ENCODE results near the gene MAK.

DNA sequence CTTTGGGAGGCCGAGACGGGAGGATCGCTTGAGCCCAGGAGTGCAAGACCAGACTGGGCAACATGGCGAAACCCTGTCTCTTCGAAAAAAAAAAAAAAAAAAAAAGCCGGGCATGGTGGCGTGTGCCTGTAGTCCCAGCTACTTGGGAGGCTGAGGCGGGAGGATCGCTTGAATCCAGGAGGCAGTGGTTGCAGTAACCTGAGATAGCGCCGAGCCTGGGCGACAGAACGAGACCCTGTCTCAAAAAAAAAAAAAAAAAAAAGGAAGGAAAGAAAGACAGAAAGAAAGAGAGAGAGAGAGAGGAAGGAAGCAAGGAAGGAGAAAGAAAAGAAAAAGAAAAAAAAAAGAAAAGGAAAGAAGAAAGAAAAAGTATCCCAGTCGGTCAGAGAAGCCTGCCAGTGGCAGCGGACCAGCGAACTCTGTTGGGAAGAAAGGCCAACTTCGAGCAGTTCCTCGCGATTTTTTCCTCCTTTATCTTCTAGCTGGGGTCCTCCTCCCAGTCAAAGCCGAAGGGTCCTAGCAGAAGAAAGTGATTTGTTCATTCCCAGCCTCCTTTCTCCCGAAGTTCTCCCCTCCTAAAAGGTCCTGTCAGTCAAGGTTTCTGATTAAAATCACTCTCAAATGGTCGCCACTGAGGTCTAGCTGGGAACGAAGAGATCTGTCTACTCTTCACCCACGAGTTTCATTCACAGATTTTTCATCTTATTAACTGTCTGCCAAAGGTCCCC lies 46.1 kb upstream of the MAK start:
- TF ChIP-seq POLR2A (IDR thresholded peaks at IDR 0.05; ENCODE audit: low read depth, low read length) (no peak), POLR2AphosphoS5 (IDR thresholded peaks at IDR 0.05; ENCODE audit: low read depth, low read length) (no peak), TAF1 (IDR thresholded peaks at IDR 0.05; ENCODE audit: borderline replicate concordance, low read depth, low read length) (no peak)
